ENCODE measurements around the gene LIPF.
"Not testable (repeated sequence)": the region's sequence is repeated elsewhere in the genome, so short reads cannot be mapped to it uniquely, and the experiment has no call there.

The LIPF gene

GRCh38 chr10:88680958-88681357 is 16.7 kb downstream of the LIPF start:
- DNase-seq = no peak

DNA sequence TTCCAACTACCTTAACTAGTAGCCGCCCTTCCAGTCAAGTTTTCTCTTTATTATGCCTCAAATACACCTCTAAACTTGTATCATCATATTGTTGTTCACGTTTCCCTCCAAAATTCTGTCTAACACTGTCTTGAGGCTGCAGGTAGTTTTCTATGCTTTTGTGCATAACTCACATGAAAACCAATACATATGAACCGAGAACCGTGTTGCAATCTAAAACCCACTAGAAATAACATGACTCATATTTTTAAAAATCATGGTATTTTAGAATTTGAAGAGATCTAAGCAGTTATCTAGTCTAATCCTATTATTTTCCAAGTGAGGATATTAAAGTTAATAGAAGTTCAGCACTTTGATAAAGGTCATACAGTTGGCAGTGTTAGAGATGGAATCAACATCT is 18.2 kb downstream of the LIPF start:
- no peak for DNase-seq

- DNase-seq = no peak
Measured at GRCh38 chr10:88687853-88688467, 23.7 kb downstream of the LIPF start.

- no peak for DNase-seq
Measured at GRCh38 chr10:88689366-88689765, 25.1 kb downstream of the LIPF start.

DNA sequence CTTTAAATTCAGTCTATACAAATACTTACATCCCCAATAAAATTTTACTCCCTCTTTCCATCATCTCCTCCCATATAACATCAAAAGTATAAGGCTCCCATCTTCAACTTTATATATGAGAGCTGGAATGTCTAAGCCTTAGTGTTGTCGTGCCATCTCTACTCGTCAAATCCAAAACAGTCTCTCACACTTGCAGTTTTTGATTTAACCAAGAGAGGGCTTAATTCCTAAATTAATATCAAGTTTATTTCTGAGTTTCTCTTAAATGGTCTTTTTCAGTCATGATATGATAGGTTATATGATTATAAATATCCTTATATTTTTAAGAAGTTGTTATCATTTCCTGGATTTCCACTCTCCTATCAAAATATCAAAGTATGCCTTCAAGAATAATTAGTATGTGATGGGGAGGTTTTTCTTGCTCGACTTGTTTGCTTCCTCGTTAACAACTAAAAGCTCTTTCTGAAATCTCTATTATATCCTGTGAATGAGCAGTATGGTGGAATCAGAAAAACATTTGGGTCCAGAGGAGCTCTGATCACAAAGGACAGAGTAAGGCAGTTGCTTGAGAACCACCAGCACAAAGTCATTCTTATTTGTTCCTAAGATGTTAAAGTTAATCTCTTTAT is 29.3 kb downstream of the LIPF start:
- no peak for DNase-seq

DNA sequence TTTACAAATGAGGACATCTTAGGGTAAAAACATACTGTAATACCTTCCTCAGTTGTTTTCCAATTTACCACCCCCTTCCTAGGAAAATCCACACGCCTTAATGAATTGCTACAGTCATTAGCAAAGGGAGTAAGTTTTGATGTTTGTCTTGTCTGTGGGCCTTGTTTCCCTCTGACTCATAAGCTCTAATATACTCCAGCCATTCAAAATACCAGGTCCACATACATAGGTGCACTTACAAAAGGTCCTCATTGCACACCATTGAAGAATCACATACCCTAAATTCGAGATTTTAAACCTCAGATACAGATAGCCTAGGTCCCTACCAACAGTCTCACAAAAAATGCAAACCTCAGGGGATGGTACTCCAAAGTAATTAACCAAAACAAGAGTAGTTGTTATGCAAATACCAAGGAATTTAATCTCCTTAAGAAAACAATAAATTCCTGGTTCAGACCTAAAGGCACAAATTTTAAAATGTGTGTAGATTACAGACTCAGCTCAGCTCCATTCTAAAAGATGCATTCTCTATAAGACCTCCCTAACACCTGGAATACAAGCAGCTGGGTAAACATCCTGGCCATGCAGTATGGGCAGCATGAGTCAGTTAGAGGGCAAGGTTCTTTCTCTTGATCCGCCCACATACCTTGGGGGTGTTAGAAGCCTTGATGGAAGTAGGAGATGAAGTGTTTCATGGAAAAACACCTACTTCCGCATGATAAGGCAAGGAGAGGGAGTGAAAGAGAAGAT is 38.8 kb downstream of the LIPF start:
- DNase-seq = no peak

DNA sequence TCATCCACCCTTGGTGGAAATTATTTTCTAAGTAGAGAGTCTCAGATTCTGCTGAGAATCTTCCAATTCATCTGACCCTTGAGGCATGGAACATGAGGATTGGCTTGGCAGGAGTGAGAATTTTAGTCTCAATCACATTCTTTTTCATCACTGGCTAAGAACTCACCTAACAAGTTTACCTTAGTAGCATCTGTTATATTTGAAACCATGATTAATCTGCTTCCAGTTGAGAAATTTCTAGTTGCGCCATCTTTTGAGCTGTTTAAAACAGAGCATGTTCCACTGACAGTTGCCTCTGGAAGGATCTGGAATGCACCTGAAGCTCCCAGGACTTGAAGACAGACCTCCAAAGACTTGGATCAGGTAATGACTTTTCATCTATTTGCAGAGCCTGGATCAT is 41.7 kb downstream of the LIPF start, which contains the start of gene LIPK:
Gene LIPK, plus strand, starts transcription at position 292 of the 400 bp plus-strand sequence. CDS start 18,295 bp downstream, outside the sequence.
- no peak for DNase-seq

DNA sequence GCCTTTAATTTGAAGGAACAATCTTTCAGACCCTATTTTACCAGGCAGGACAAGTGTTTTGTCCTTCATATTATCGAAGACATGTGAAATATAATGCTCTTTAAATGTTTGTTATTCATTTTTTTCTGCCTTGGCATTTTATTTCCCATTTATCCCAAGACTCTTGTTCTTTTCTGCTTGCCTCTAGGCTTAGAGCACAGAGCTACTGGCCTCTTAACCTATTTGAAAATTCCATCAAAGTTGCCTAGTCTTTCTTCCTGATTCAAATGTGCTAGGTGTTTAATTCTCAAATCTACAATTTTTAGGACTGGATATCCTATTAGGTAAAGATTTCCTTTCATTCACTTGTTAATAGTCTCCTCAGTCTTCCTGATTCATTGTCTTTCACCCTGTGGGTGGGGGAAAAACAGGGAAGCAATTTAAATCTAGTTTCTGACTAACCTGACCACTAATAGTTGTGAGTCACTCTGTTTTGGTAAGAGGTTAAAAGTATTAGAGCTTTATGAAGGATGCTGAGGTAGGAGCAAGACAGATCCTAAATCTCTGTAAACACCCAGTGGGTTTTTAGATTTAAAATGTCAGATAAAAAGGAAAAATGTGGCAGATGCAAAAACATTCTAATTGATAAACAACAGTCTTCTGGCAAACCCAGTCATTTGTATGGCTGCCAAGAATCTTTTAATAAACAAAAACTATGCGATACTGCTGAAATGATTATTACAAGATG is 43.4 kb downstream of the LIPF start:
- DNase-seq = no peak

DNA sequence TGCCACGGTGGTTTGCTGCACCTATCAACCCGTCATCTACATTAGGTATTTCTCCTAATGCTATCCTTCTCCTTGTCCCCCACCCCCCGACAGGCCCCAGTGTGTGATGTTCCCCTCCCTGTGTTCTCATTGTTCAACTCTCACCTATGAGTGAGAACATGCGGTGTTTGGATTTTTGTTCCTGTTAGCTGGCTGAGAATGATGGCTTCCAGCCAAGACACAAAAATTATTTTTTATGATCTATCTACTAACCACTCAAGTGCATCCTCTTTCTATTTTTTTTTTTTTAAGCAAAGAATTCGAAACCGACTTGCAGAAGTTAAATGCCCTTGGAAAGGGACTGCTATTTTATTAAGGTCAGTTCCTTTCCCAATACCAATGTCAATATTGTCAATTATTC is 45.1 kb downstream of the LIPF start:
- DNase-seq = not testable (repeated sequence)

DNA sequence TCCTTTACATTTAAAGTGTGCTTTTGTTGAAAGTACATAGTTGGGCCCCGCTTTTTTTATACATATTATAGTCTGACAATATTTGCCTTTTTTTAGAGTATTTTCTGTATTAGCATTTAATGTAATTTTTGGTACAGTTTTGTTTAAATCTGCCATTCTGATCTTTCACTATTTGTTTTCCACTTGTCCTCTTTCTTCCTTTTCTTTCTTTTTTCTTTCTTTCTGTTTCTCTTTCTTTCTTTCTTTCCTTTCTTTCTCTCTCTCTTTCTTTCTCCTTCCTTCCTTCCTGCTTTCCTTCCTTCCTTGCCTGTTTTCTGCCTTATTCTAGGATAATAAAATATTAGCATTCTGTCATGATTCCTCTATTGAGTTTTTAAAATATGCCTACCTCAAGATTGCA is 51.3 kb downstream of the LIPF start:
- no peak for DNase-seq

DNA sequence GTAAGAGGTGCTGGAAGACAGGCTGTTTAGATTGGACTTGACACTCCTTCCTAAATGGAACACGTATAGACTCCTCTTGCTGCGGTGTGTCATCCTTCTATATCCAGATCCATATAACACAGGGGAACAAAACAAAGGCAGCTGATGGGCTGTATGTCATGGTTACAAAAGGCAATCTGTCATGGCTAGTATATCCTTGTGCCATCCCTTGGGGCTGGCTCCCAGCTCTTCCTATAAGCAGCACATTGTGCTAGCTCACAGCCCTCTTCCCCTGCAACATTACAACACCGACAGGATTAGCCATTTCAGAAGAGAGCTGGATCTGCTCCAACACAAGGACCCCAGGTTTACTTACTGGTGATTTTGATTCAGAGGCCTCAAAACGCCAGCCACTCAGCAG is 57.1 kb downstream of the LIPF start:
- no peak for DNase-seq

- DNase-seq = no peak
Measured at GRCh38 chr10:88725798-88726197, 61.6 kb downstream of the LIPF start.

DNA sequence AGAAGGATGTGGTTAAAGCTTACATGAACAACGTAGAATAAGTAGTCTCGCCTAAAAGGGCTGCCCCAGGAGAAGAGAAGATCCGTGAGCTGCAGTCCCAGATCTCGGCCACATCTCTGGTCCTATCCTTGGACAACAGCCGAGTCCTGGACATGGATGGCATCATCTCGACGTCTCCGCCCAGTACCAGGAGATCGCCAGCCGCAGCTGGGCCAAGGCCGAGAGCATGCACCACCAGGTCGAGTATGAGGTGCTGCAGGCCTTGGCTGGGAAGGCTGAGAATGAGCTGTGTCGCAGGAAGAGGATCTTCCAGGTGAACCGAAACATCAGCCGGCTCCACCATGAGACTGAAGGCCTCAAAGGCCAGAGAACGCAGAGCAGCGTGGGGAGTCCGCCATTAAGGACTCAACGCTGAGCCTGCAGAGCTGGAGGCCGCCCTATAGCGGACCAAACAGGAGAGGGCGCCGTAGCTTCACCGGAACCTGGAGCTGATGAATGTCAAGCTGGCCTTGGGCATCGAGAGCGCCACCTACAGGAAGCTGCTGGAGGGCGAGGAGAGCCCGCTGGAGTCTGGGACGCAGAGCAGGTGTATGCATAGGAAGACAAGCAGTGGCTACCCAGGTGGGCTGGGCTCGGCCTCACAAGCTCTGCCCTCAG is 64.0 kb downstream of the LIPF start:
- DNase-seq = peak; percentile 6

Data from activated gamma-delta T cell (primary cell).